Natural killer cell (primary cell): ENCODE data around the gene CEP72. TPM values are rescaled to one million over a fixed set of nuclear protein-coding genes. Genes with fewer than 3 reads are reported as not detected.

ENCODE experiments used
- ATAC-seq, 3 donors: fragments of 150-1000 bp in 2 of 3; fragments of 200-7000 bp in 1 of 3; cut with Tn5 transposase; 1 replicate in 1 of 3; 2 replicates in 2 of 3; pipeline ENCODE4 v1.10.0; 2021; ENCODE audit warnings: mild to moderate bottlenecking in 2 of 3, moderate library complexity in 2 of 3
- DNase-seq, 2 donors: peaks; one replicate each; pipeline versions ENCODE4 v3.0.0 to v3.0.0-alpha.2; 2013 to 2021; ENCODE audit warnings: mixed read lengths in 1 of 2
- H3K27ac ChIP-seq: one replicate; pipeline ENCODE4 v1.5.1; 2013; ENCODE audit warnings: mild to moderate bottlenecking, low read length
- H3K27me3 ChIP-seq: one replicate; pipeline ENCODE4 v1.6.1; 2013; ENCODE audit warnings: low read length; ENCODE audit not compliant: control insufficient read depth, insufficient read depth
- H3K36me3 ChIP-seq: one replicate; pipeline ENCODE4 v1.6.1; 2013; ENCODE audit warnings: low read length; ENCODE audit not compliant: control insufficient read depth, insufficient read depth
- H3K4me1 ChIP-seq: one replicate; pipeline ENCODE4 v1.6.1; 2013; ENCODE audit warnings: low read length; ENCODE audit not compliant: control insufficient read depth, insufficient read depth
- H3K4me3 ChIP-seq: one replicate; pipeline ENCODE4 v1.5.1; 2013; ENCODE audit warnings: low read length
- H3K9me3 ChIP-seq: one replicate; pipeline ENCODE4 v1.6.1; 2013; ENCODE audit warnings: low read length; ENCODE audit not compliant: control insufficient read depth, insufficient read depth
- H3K27ac Mint-ChIP-seq, 2 donors: one replicate each; pipeline ENCODE4 v1.8.0; 2022; ENCODE audit warnings: mild to moderate bottlenecking in 2 of 2, mixed read lengths in 2 of 2, moderate library complexity in 1 of 2
- H3K27me3 Mint-ChIP-seq, 2 donors: one replicate each; pipeline ENCODE4 v1.8.0; 2022; ENCODE audit warnings: low read depth in 2 of 2, mixed read lengths in 2 of 2
- H3K36me3 Mint-ChIP-seq: one replicate; pipeline ENCODE4 v1.8.0; 2022; ENCODE audit warnings: mixed read lengths
- H3K4me1 Mint-ChIP-seq, 2 donors: one replicate each; pipeline ENCODE4 v1.8.0; 2022; ENCODE audit warnings: mixed read lengths in 2 of 2
- H3K4me3 Mint-ChIP-seq: one replicate; pipeline ENCODE4 v1.8.0; 2022; ENCODE audit warnings: mild to moderate bottlenecking, moderate library complexity, mixed read lengths
- H3K9me3 Mint-ChIP-seq, 2 donors: one replicate each; pipeline ENCODE4 v1.8.0; 2022; ENCODE audit warnings: mixed read lengths in 2 of 2
- WGBS: methylation state at CpG from one replicate; pipeline ENCODE4 v1.1.7; 2013; ENCODE audit warnings: missing lambda C conversion rate; ENCODE audit not compliant: insufficient coverage; 5-methylcytosine and 5-hydroxymethylcytosine counted together
- intact Hi-C: fragments of 100-400 bp; cut with micrococcal nuclease; formaldehyde crosslinking; loops from one replicate; pipeline ENCODE4 v1.14.2; 2022
- total RNA-seq, 4 donors: library from RNA; stranded (reverse); fragments of 120-200 nt in 1 of 4; gene quantifications; one replicate each; pipeline versions ENCODE4 v1.2.3 to v1.2.4, GENCODE V29; 2013 to 2022
- TF ChIP-seq, protein P1 (sequence below): fragments of 200-600 bp; IDR thresholded peaks from one replicate; pipeline ENCODE4 v1.8.0; 2022; ENCODE audit warnings: antibody characterized with exemption

Gene CEP72
- total RNA-seq, 3 donors from 2014 or later (not counting 1 experiment from before 2014, with no cell fraction given): 12.2 to 15.1 (median 12.3) TPM

DNA sequence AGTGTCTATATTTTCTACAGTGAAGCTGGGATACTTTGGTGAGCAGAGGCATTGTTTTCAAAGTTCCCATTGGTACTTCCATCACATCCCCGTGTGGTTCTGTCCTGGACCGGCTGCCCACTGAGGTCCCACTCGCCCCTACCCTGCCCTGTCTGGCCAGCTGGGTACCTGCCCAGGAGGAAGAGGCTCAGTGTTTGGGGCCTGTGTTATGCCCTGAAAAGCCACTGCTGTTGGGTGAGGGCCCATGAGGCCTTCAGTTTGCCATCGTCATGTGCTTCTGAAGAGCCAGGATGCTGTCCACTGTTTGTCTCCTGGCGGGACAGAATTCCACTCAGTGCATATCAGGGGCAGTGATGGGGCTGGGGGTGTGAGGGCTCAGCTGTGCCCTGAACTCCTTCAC, 2.6 kb upstream of the CEP72 start:
- H3K4me3 Mint-ChIP-seq: no peak overlapping the region
- H3K27ac ChIP-seq: no peak overlapping the region
- ATAC-seq (no peak), DNase-seq (no peak)
- intact Hi-C loops: no loop called here
- H3K27ac Mint-ChIP-seq: no peak overlapping the region
- TF ChIP-seq, protein P1, sequence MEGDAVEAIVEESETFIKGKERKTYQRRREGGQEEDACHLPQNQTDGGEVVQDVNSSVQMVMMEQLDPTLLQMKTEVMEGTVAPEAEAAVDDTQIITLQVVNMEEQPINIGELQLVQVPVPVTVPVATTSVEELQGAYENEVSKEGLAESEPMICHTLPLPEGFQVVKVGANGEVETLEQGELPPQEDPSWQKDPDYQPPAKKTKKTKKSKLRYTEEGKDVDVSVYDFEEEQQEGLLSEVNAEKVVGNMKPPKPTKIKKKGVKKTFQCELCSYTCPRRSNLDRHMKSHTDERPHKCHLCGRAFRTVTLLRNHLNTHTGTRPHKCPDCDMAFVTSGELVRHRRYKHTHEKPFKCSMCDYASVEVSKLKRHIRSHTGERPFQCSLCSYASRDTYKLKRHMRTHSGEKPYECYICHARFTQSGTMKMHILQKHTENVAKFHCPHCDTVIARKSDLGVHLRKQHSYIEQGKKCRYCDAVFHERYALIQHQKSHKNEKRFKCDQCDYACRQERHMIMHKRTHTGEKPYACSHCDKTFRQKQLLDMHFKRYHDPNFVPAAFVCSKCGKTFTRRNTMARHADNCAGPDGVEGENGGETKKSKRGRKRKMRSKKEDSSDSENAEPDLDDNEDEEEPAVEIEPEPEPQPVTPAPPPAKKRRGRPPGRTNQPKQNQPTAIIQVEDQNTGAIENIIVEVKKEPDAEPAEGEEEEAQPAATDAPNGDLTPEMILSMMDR: no peak
- H3K4me1 ChIP-seq: peaks cover 29% of the 10 kb centered on the region
- 97% methylated on average over 5 of the region's 5 CpGs for WGBS
- H3K4me3 ChIP-seq: no peak overlapping the region
- no peaks in the 10 kb centered on the region for H3K27me3 ChIP-seq
- H3K36me3 Mint-ChIP-seq: no peaks in the 10 kb centered on the region
- H3K9me3 ChIP-seq: no peaks in the 10 kb centered on the region
- H3K36me3 ChIP-seq: no peaks in the 10 kb centered on the region
- peaks cover 24 to 40% of the 10 kb centered on the region in 2 donors for H3K4me1 Mint-ChIP-seq
- no peaks in the 10 kb centered on the region for H3K9me3 Mint-ChIP-seq
- peaks cover 0 to 11% of the 10 kb centered on the region in 2 donors for H3K27me3 Mint-ChIP-seq

DNA sequence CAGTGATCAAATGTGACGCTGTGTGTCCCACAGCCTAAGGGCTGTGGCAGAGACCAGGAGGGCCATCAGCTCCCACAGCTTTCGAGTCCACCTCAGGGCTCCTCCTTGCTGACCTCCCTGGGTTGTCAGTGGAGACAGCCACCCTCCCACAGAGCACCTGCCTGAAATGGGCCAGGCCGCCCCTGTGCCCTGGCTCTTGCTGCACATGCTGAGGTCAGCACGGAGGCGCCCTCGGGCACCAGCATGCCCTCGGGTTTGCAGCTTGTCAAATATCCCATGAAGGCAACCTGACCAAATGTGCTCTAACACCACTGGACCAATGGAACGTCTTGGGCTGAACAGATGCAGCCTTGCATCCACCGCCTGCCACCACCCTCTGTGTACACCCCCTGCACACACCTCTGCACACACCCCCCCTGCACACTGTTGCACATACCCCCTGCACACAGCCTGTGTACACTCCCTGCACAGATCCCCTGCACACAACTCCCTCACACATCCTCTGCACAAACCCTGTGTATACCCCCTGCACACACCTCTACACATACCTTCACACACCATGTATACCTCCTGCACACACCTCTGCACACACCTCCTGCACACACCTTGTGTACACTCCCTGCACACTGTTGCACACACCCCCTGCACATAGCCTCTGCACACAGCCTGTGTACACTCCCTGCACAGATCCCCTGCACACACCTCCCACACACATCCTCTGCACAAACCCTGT, 2.0 kb upstream of the CEP72 start:
- no peaks in the 10 kb centered on the region for H3K36me3 Mint-ChIP-seq
- H3K27ac Mint-ChIP-seq: no peak overlapping the region
- intact Hi-C loops: no loop called here
- TF ChIP-seq, protein P1: no peak
- DNase-seq: no peak
- peaks cover 0 to 11% of the 10 kb centered on the region in 2 donors for H3K27me3 Mint-ChIP-seq
- H3K4me3 ChIP-seq: no peak overlapping the region
- peaks cover 28 to 44% of the 10 kb centered on the region in 2 donors for H3K4me1 Mint-ChIP-seq
- no peaks in the 10 kb centered on the region for H3K9me3 Mint-ChIP-seq
- H3K36me3 ChIP-seq: no peaks in the 10 kb centered on the region
- H3K4me3 Mint-ChIP-seq: peak overlapping the region; percentile 81
- no peaks in the 10 kb centered on the region for H3K9me3 ChIP-seq
- peaks cover 29% of the 10 kb centered on the region for H3K4me1 ChIP-seq
- 90% methylated on average over 9 of the region's 9 CpGs for WGBS
- no peak for ATAC-seq
- H3K27me3 ChIP-seq: no peaks in the 10 kb centered on the region
- H3K27ac ChIP-seq: no peak overlapping the region

GRCh38 chr5:610744-611730, 1.1 kb upstream of the CEP72 start:
- H3K27me3 Mint-ChIP-seq: peaks cover 0 to 11% of the 10 kb centered on the region in 2 donors
- no peaks in the 10 kb centered on the region for H3K9me3 ChIP-seq
- intact Hi-C loops: no loop called here
- H3K4me1 ChIP-seq: peaks cover 29% of the 10 kb centered on the region
- no peak overlapping the region for H3K27ac ChIP-seq
- TF ChIP-seq, protein P1: no peak
- peak overlapping the region; percentile 41 to 77 for H3K27ac Mint-ChIP-seq
- H3K36me3 Mint-ChIP-seq: no peaks in the 10 kb centered on the region
- H3K4me3 Mint-ChIP-seq: peak overlapping the region; percentile 81
- no peaks in the 10 kb centered on the region for H3K27me3 ChIP-seq
- ATAC-seq: no peak
- peak overlapping the region; percentile 72 for H3K4me3 ChIP-seq
- H3K4me1 Mint-ChIP-seq: peaks cover 28 to 44% of the 10 kb centered on the region in 2 donors
- DNase-seq: no peak
- no peaks in the 10 kb centered on the region for H3K9me3 Mint-ChIP-seq
- WGBS: 62% methylated on average over 11 of the region's 11 CpGs
- H3K36me3 ChIP-seq: no peaks in the 10 kb centered on the region
